GM12801 (cell line): Measurements from ENCODE around the gene FAM107B.

Source experiments
- TF ChIP-seq, protein P1 (sequence below): IDR thresholded peaks from one replicate; pipeline ENCODE4 v1.5.1; 2011; ENCODE audit warnings: control low read depth; ENCODE audit not compliant: insufficient read length; ENCODE audit errors: extremely low read depth

Gene FAM107B

DNA sequence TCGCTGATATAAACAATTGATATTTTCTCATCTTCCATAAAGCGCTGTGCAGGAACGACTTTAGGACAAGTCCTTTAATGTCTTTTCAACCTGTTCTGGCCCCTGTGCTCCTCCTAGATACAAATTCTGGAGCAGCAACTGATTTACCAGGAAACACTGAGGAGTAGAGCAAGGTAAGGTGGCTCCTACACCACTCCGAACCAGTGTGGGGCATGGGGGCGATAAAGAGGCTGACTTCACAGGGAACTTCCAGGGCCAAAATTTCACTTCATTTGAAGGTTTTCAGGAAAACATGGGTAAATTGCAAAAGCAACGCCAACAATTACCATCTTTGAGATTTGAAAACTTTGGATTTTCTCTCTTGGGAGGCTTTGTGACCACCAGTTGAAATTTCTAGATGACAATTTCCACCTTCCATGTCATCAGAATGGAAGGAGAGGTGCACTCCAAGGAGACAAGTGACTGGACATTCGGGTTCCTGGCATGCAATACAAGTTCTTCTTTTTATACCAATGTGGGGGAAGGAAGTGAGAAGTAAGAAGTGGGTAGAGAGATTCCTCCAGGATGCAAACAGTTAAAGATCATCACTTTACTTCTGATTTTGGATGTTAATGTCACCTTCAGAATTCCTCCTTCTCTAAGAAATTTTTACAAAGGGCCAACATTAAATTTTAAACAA, 118.5 kb downstream of the FAM107B start:
- TF ChIP-seq, protein P1, sequence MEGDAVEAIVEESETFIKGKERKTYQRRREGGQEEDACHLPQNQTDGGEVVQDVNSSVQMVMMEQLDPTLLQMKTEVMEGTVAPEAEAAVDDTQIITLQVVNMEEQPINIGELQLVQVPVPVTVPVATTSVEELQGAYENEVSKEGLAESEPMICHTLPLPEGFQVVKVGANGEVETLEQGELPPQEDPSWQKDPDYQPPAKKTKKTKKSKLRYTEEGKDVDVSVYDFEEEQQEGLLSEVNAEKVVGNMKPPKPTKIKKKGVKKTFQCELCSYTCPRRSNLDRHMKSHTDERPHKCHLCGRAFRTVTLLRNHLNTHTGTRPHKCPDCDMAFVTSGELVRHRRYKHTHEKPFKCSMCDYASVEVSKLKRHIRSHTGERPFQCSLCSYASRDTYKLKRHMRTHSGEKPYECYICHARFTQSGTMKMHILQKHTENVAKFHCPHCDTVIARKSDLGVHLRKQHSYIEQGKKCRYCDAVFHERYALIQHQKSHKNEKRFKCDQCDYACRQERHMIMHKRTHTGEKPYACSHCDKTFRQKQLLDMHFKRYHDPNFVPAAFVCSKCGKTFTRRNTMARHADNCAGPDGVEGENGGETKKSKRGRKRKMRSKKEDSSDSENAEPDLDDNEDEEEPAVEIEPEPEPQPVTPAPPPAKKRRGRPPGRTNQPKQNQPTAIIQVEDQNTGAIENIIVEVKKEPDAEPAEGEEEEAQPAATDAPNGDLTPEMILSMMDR = no peak

DNA sequence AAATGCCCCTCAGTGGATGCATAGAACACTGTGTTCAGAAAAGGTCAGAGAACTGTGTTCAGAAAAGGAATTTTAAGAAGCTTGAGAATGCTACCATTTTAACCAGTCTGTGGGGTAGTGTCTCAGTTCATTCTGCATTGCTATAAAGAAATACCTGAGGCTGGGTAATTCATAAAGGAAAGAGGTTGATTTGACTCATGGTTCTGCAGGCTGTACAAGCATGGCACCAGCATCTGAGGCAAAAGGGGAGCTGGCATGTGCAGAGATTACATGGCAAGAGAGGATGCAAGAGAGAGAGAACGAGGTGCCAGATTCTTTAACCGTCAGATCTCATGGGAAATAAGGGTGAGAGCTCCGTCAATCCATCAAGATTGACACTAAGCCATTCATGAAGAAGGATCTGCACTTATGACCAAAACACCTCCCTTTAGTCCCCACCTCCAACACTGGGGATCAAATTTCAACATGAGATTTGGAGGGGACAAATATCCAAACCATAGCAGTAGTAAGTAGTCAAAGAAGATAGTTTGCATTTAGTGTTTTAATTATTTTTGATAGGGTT, 119.8 kb downstream of the FAM107B start:
- TF ChIP-seq, protein P1 = no peak

DNA sequence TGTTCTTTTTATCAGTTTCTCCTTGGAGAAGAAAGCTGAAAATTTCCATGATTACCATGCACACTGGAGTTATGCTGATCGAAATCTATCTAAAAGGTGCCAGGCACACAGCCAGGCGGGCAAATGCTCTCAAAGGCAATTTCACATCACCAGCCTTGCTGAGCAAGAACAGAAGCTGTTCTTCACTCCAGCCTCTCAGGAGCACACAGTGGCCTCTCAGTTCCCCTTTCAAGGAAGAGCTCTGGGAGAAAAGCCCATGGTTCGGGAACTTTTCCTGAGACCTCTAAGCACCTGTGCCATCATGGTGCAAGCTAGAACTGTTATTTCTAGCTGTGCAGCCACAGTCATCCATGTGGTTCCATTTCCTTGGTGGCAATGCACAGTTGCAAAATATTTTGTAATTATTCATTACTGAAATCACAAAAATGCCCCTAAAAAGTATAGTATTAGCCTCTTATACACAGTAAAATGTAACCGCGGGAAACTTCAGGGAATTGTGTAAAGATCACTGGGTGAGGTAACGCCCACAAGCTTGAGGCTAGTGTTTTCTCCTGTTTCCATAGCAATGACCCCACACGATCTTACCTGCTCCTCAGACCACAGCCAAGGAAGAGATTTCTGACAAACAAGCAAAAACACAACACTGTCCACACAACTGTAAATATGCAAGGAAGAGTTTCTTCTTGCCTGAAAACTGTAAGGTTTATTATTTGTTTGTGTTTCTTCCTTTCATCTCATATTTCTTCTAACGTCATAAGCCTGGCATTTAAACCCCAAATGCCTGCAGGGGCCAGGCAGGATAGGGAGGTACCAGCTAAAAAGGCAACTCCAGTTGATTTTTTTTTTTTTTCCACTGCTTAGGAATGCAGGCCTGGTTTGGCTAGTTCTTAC, 121.2 kb downstream of the FAM107B start:
- TF ChIP-seq, protein P1 = no peak

DNA sequence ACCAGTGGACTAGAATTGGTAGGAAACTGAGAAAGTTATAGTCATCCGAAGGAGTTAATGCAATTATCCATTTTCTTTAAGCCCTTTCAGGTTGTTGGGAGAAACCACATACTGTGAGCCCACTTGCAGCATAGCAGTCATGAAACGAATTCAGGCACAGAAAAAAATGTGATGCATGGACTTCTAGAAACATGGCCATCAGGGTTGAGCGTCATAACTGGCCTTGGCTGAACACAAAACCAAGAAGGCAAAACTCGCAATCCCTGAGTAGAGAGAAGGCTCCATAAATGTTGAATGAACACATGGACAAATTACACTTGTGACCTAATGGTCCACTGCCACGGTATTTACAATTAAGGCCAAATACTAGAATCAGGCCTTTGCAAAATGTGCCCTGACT, 121.9 kb downstream of the FAM107B start:
- TF ChIP-seq, protein P1 = no peak

DNA sequence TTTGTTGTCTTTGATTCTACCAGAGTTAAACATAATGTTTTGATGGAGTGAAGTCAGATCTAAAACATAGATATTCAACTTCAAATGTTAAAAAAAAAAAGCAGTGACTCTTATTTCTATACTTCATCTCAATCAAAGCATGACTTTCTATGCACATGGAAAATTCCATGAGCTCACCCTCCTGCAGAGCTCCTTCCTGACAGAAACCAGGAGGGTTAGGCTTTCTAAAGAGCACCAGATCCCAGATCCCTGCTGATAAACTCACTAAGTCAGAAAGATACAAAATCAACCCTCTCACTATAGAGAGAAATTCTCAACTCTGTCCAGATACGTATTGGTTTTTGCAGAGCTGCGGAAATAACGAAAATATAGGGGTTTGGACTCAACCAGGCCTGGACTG, 122.6 kb downstream of the FAM107B start:
- TF ChIP-seq, protein P1 = no peak

DNA sequence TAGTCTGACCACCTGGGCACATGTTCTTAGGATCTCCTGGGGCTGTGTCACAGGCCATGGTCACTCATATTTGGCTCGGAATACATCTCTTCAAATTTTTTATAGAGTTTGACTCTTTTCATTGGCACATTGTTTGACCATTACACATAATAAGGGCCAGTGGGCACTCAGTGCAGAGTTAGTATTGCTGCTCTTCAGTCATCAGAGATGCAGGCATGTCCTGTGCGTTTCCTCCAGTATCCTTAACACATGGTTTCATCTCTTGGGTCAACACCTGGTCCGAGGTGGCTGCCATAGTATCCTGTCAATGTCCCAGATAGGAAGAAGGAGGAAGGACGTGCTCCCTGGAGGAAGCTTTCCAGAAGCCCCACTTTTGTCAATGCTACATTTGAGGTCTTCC, 125.0 kb downstream of the FAM107B start:
- TF ChIP-seq, protein P1 = no peak

DNA sequence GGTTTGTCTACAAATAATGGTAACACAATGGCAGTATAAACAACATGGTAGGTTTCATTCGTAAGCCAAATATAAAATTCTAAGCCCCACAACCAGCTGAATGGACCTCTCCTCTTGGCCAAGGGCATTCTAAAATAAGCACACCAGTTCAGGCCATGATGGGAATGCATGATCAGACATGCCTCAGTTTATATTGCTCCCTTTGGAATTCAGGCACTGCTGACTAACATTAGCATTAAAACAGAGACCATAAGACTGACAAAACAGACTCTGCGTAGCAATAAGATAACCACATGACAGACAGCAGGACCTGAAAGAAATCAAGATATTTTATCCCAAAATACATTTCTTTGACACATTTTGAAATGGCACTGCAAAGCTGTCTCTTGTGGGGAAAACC, 125.8 kb downstream of the FAM107B start:
- TF ChIP-seq, protein P1 = no peak
